ENCODE data around the gene ANTXRL.

DNA sequence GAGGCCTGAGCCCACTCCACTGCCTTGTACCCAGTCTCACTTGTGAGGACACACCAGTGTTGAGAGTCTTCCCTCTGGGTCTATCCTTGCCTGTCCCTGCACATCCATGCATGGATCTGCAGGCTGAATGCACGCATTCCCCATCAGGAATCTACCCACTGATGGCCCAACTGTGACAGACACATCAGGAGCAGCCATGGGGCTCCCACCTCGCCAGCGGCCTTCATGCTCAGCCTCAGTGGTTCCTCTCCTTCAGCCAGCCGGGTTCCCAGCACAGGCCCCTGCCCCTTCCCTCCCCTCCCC lies 21.3 kb downstream of the ANTXRL start:
- no peak for TF ChIP-seq POLR2AphosphoS5 (IDR thresholded peaks at IDR 0.05)
- TF ChIP-seq, protein P1, sequence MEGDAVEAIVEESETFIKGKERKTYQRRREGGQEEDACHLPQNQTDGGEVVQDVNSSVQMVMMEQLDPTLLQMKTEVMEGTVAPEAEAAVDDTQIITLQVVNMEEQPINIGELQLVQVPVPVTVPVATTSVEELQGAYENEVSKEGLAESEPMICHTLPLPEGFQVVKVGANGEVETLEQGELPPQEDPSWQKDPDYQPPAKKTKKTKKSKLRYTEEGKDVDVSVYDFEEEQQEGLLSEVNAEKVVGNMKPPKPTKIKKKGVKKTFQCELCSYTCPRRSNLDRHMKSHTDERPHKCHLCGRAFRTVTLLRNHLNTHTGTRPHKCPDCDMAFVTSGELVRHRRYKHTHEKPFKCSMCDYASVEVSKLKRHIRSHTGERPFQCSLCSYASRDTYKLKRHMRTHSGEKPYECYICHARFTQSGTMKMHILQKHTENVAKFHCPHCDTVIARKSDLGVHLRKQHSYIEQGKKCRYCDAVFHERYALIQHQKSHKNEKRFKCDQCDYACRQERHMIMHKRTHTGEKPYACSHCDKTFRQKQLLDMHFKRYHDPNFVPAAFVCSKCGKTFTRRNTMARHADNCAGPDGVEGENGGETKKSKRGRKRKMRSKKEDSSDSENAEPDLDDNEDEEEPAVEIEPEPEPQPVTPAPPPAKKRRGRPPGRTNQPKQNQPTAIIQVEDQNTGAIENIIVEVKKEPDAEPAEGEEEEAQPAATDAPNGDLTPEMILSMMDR (IDR thresholded peaks at IDR 0.05 in 8 of 11, conservative IDR thresholded peaks at IDR 0.05 in 3 of 11), result no peak
- TF ChIP-seq POLR2A (IDR thresholded peaks at IDR 0.05), result no peak

All from spleen (tissue), 7 donors.